SU-DHL-6 (cell line): ENCODE data around the gene SLFN5.

Experiments
- CTCF ChIP-seq: fragments of 200-600 bp; sonication (generic); IDR thresholded peaks from one replicate; pipeline ENCODE4 v1.5.1; 2017; ENCODE audit warnings: antibody characterized with exemption, mild to moderate bottlenecking, low read length, moderate library complexity; ENCODE audit not compliant: insufficient read depth, poor library complexity, severe bottlenecking
- EZH2phosphoT487 ChIP-seq: fragments of 200-600 bp; sonication (generic), shearing (Covaris generic); conservative IDR thresholded peaks from 2 replicates; pipeline ENCODE4 v1.6.1; 2018; ENCODE audit warnings: mild to moderate bottlenecking, antibody characterized with exemption, low read length, moderate library complexity, mixed read lengths

- TF ChIP-seq CTCF = no peak
- no peak for TF ChIP-seq EZH2phosphoT487
Observed at GRCh38 chr17:35298639-35299038, 55.8 kb downstream of the SLFN5 start.
